Suprapubic skin (tissue), 3 donors: ENCODE results near the gene PELI2.

ENCODE experiments used
- POLR2A ChIP-seq, 2 donors: fragments of 450-650 bp; IDR thresholded peaks; one replicate each; pipeline ENCODE4 v1.6.1; 2017; ENCODE audit warnings: antibody characterized with exemption in 2 of 2, mild to moderate bottlenecking in 2 of 2, moderate library complexity in 2 of 2
- TF ChIP-seq, protein P1 (sequence below), 2 donors: fragments of 200-600 bp in 1 of 2; fragments of 450-650 bp in 1 of 2; sonication (generic) in 1 of 2; IDR thresholded peaks; one replicate each; pipeline ENCODE4 v1.5.1; 2016 to 2019; ENCODE audit warnings: antibody characterized with exemption in 2 of 2, mild to moderate bottlenecking in 1 of 2, moderate library complexity in 1 of 2

- TF ChIP-seq, protein P1, sequence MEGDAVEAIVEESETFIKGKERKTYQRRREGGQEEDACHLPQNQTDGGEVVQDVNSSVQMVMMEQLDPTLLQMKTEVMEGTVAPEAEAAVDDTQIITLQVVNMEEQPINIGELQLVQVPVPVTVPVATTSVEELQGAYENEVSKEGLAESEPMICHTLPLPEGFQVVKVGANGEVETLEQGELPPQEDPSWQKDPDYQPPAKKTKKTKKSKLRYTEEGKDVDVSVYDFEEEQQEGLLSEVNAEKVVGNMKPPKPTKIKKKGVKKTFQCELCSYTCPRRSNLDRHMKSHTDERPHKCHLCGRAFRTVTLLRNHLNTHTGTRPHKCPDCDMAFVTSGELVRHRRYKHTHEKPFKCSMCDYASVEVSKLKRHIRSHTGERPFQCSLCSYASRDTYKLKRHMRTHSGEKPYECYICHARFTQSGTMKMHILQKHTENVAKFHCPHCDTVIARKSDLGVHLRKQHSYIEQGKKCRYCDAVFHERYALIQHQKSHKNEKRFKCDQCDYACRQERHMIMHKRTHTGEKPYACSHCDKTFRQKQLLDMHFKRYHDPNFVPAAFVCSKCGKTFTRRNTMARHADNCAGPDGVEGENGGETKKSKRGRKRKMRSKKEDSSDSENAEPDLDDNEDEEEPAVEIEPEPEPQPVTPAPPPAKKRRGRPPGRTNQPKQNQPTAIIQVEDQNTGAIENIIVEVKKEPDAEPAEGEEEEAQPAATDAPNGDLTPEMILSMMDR (IDR thresholded peaks at IDR 0.05) = no peak
- no peak for TF ChIP-seq POLR2A (IDR thresholded peaks at IDR 0.05)
Measured at GRCh38 chr14:56129092-56129491, 10.9 kb downstream of the PELI2 start.
